ENCODE measurements around the gene ZCCHC7. TPM values are rescaled to one million over a fixed set of nuclear protein-coding genes. Genes with fewer than 3 reads are reported as not detected.
A peak's percentile ranks its signal among the peaks of the same experiment; 100 is the strongest.
"Not testable (repeated sequence)": the region's sequence is repeated elsewhere in the genome, so short reads cannot be mapped to it uniquely, and the experiment has no call there.

Gene ZCCHC7
- total RNA-seq, 2 experiments from 2014 or later = 22.3 to 24.5 TPM

DNA sequence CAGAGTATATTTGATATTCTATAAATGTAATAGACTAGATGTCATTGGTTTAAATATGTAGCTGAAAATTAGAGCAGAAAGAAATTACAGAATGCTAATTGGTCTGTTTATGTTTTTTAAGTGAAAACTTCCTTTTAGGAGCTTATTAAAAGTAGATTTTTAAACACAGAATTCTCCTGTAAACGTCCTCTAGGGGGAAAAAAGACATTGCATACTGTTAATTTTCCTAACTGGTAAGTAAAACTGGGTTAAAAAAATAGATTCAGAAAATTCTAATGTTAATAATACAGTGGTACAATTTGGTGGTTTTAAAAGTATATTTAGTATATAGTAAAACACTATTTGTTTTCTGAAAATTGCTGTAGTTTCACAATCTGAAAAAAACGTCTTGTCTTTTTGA lies 59.8 kb downstream of the ZCCHC7 start:
- ATAC-seq = no peak

DNA sequence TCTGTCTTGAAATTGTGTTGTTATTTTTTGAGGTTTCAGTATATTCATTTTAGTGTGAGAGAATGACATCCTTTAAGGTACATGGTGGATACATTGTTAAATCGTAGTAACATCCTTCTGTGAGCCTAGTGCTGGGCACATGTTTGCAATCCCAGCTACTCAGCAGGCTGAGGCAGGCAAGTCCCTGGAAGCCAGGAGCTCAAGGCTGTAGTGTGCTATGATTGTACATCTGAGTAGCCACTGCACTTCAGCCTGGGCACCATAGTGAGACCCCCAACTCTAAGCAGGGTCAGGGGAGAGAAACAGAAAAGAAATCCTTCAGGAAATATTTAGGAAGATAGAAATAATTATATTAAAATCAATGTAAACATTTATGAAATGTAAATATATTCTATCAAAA lies 62.3 kb downstream of the ZCCHC7 start:
- Mint-ChIP-seq H3K27me3 (ENCODE audit: low read depth) (no peaks in the 10 kb centered on the region), H3K36me3 (ENCODE audit: low read depth) (peaks cover 50% of the 10 kb centered on the region), H3K4me1 (ENCODE audit: low read depth) (peaks cover 20% of the 10 kb centered on the region), H3K4me3 (no peak overlapping the region), H3K27ac (no peak overlapping the region), H3K9me3 (ENCODE audit: insufficient read depth) (peaks cover 18% of the 10 kb centered on the region)
- ChIA-PET CTCF (no interaction called here), POLR2A (interaction anchor here (0.7 kb wide), 1 partner anchor 56 kb away, joined by 3 read pairs; no protein-coding TSS in a partner anchor)
- ATAC-seq = no peak
- no peak for DNase-seq

More for the DNA sequence above, 59.8 kb downstream of the ZCCHC7 start:
- H3K4me3 Mint-ChIP-seq = no peak overlapping the region
- H3K9me3 Mint-ChIP-seq (ENCODE audit: insufficient read depth) = peaks cover 12% of the 10 kb centered on the region
- DNase-seq = no peak
- H3K4me1 Mint-ChIP-seq (ENCODE audit: low read depth) = peaks cover 12% of the 10 kb centered on the region
- CTCF ChIA-PET = no interaction called here
- H3K27me3 Mint-ChIP-seq (ENCODE audit: low read depth) = no peaks in the 10 kb centered on the region
- H3K27ac Mint-ChIP-seq = no peak overlapping the region
- POLR2A ChIA-PET = no interaction called here
- H3K36me3 Mint-ChIP-seq (ENCODE audit: low read depth) = peaks cover 44% of the 10 kb centered on the region

DNA sequence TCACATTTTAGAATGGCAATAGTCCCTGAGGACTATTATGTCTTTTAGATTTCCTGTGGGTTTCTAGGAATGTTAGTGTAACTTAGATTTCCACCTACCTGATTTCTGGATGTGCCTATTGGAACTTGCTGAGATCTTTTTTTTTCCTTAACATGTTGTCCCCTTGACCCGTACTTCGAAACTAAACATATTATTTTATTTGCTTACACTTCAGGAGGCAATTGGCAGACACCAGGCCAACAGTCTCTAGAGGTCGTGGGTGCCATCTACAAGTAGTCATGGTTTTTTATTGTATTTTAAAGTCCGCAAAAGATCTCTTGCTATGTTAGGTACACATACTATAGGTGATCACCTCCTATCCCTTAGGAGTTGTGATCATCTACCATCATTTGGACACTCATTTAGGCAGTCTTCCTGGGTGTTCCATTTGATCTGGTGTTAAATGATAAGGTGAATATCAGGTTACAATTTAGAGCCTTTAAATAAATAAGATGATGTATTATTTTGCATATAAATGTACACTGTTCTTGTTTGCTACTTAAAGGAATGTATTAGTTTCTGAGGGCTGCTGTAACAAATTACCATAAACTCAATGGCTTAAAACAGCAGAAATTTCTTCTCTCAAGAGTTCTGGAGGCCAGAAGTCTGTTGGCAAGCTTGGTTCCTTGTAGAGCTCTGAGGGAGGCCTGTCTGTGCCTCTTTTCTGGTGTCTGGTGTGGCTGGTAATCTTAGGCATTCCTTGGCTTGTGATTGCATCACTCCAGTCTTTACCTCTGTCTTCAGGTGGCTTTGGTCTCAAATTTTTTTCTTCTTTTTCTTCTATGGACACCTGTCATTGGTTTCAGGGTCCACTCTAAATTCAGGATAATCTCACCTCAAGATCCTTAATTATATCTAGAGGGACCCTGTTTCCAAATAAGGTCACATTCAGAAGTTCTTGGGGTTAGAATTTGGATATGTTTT lies 64.8 kb downstream of the ZCCHC7 start:
- Mint-ChIP-seq H3K27ac (no peak overlapping the region), H3K4me3 (no peak overlapping the region), H3K9me3 (ENCODE audit: insufficient read depth) (peaks cover 21% of the 10 kb centered on the region), H3K27me3 (ENCODE audit: low read depth) (no peaks in the 10 kb centered on the region), H3K4me1 (ENCODE audit: low read depth) (peaks cover 31% of the 10 kb centered on the region), H3K36me3 (ENCODE audit: low read depth) (peaks cover 59% of the 10 kb centered on the region)
- ChIA-PET CTCF (interaction anchor here (1.0 kb wide), 1 partner anchor 14 kb away, joined by 3 read pairs; no protein-coding TSS in a partner anchor), POLR2A (no interaction called here)
- DNase-seq (no peak), ATAC-seq (no peak)

DNA sequence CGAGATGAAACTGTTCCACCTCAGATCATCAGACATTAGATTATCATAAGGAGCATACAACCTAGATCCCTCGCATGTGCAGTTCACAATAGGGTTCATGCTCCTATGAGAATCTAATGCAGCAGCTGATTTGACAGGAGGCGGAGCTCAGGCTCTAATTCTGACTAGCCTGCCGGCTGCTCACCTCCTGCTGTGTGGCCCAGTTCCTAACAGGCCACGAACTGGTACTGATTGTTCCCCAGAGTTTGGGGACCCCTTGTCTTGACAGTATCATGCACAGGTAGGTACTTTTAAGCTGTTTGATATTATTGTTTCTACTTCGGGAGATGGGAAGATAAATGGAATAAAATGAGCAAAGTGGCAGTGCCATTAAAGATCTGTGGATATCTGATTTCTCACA lies 66.9 kb downstream of the ZCCHC7 start:
- peaks cover 61% of the 10 kb centered on the region for H3K36me3 Mint-ChIP-seq (ENCODE audit: low read depth)
- peak overlapping the region; percentile 74 for H3K4me3 Mint-ChIP-seq
- H3K27me3 Mint-ChIP-seq (ENCODE audit: low read depth) = no peaks in the 10 kb centered on the region
- H3K9me3 Mint-ChIP-seq (ENCODE audit: insufficient read depth) = peaks cover 16% of the 10 kb centered on the region
- DNase-seq (no peak), ATAC-seq (peak; percentile 53)
- ChIA-PET CTCF (interaction anchor here (0.7 to 1.0 kb wide), 2 partner anchors 10 to 55 kb away, joined by 3 to 4 read pairs; no protein-coding TSS in a partner anchor), POLR2A (interaction anchor here (0.6 to 1.4 kb wide), 2 partner anchors 11 to 110 kb away, joined by 3 to 4 read pairs; no protein-coding TSS in a partner anchor)
- peaks cover 31% of the 10 kb centered on the region for H3K4me1 Mint-ChIP-seq (ENCODE audit: low read depth)
- H3K27ac Mint-ChIP-seq = peak overlapping the region; percentile 86

DNA sequence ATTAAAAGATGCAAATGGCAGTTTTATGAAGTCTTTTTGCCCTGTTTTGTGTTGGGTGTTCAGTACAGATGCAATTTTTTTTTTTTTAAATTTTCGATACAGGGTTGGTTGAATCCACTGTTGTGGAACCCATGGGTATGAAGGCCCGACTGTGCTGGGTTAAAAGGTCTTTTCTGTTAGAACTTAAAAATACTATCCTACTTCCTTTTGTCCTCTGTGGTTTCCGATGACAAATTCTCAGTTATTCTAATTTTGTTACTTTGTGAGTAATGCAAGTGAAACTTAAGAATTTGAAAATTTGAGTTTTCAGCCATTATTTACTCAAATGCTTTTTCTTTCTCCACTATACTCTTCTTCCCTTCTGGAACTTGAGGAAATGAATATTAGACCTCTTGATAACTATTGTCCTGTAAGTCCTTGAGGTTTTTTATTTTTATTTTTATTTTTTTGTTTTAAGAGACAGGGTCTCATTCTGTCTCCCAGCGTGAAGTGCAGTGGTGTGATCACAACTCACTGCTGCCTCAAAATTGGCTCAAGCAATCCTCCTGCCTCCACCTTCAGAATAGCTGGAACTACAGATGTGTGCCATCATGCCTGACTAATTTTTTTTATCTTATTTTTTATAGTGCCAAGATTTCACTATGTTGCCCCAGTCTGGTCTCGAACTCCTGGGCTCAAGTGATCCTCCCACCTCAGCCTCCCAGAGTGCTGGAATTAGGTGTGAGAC lies 67.5 kb downstream of the ZCCHC7 start:
- H3K27me3 Mint-ChIP-seq (ENCODE audit: low read depth) = no peaks in the 10 kb centered on the region
- DNase-seq (no peak), ATAC-seq (peak; percentile 67)
- H3K4me1 Mint-ChIP-seq (ENCODE audit: low read depth) = peaks cover 31% of the 10 kb centered on the region
- ChIA-PET POLR2A (interaction anchor here (0.6 to 1.4 kb wide), 2 partner anchors 11 to 111 kb away, joined by 3 to 4 read pairs; no protein-coding TSS in a partner anchor), CTCF (interaction anchor here (0.7 kb wide), 1 partner anchor 56 kb away, joined by 3 read pairs; no protein-coding TSS in a partner anchor)
- peaks cover 16% of the 10 kb centered on the region for H3K9me3 Mint-ChIP-seq (ENCODE audit: insufficient read depth)
- H3K4me3 Mint-ChIP-seq = peak overlapping the region; percentile 74
- H3K36me3 Mint-ChIP-seq (ENCODE audit: low read depth) = peaks cover 62% of the 10 kb centered on the region
- H3K27ac Mint-ChIP-seq = peak overlapping the region; percentile 86

DNA sequence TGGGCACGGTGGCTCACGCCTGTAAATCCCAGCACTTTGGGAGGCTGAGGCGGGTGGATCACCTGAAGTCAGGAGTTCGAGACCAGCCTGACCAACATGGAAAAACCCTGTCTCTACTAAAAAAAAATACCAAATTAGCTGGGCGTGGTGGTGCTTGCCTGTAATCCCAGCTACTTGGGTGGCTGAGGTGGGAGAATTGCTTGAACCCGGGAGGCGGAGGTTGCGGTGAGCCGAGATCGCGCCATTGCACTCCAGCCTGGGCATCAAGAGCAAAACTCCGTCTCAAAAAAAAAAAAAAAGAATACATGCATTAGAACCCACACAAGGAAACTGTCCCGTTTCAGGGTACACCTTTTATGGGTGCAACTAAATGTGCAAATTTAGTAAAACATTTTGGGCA lies 70.4 kb downstream of the ZCCHC7 start:
- H3K27ac Mint-ChIP-seq; H3K27me3 Mint-ChIP-seq (ENCODE audit: low read depth); ATAC-seq; H3K9me3 Mint-ChIP-seq (ENCODE audit: insufficient read depth); POLR2A ChIA-PET; DNase-seq; H3K4me3 Mint-ChIP-seq: not testable (repeated sequence)
- CTCF ChIA-PET = interaction anchor here (1.3 kb wide), 1 partner anchor 9 kb away, joined by 3 read pairs; no protein-coding TSS in a partner anchor
- Mint-ChIP-seq H3K36me3 (ENCODE audit: low read depth) (peaks cover 48% of the 10 kb centered on the region), H3K4me1 (ENCODE audit: low read depth) (peaks cover 31% of the 10 kb centered on the region)

DNA sequence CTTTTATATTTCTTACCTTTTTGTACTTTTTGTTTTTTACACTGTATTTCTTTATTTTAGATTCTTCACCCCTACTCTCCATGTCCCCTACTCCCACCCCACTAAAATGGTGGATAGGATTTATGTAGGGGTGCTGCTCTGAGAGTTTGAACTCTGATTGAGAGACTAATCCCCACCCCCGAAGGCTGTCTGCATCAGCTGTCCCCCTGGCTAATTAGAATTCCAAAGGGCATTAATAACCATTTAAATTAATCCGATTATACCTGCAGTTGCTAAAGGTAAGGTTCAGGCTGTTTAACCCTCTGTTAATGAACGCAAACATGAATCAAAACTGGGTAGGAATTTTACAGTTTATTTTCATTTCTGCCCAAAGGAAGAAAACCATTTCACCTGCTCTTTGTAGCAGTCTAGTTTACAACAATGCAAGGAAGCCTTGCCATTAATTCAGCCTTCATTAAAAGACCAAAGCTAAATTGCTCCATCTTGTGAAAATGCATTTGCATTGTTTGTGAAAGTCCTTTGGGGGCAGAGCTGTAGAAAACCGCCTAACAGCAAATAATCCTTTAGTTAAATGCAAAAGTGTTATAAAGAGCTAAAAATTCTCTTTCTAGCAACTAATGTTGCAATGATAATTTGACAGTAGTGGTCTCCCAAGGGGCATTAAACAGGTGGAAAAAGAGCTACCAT lies 71.2 kb downstream of the ZCCHC7 start:
- Mint-ChIP-seq H3K27ac (no peak overlapping the region), H3K4me3 (no peak overlapping the region), H3K36me3 (ENCODE audit: low read depth) (peaks cover 48% of the 10 kb centered on the region), H3K4me1 (ENCODE audit: low read depth) (peaks cover 30% of the 10 kb centered on the region), H3K9me3 (ENCODE audit: insufficient read depth) (peaks cover 3% of the 10 kb centered on the region), H3K27me3 (ENCODE audit: low read depth) (no peaks in the 10 kb centered on the region)
- DNase-seq (no peak), ATAC-seq (no peak)
- CTCF ChIA-PET = interaction anchor here (0.7 to 1.3 kb wide), 2 partner anchors 8 to 10 kb away, joined by 3 read pairs; no protein-coding TSS in a partner anchor
- POLR2A ChIA-PET = no interaction called here

DNA sequence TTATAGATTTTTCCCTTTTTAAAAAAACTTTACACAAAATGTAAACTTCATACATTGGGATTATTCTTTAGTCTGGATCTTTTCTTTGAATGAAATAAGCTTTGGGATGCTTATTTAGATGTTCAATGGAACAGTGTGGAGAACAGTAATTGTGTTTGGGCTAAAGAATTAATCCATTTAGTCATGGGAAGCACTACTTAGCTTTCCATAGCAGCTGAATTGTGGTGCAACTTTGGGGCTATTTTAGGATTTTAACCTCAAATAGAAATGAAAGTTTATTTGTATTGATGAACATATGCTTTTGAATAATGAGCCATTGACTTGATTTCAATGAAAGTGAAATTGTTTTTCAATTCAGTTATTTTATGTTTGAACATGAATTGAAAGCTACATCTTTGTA lies 72.4 kb downstream of the ZCCHC7 start:
- ChIA-PET POLR2A (no interaction called here), CTCF (interaction anchor here (0.8 kb wide), 1 partner anchor 108 kb away, joined by 3 read pairs; no protein-coding TSS in a partner anchor)
- Mint-ChIP-seq H3K36me3 (ENCODE audit: low read depth) (peaks cover 37% of the 10 kb centered on the region), H3K4me3 (no peak overlapping the region), H3K27ac (no peak overlapping the region), H3K27me3 (ENCODE audit: low read depth) (no peaks in the 10 kb centered on the region), H3K9me3 (ENCODE audit: insufficient read depth) (peaks cover 3% of the 10 kb centered on the region), H3K4me1 (ENCODE audit: low read depth) (peaks cover 27% of the 10 kb centered on the region)
- ATAC-seq = no peak
- DNase-seq = no peak

DNA sequence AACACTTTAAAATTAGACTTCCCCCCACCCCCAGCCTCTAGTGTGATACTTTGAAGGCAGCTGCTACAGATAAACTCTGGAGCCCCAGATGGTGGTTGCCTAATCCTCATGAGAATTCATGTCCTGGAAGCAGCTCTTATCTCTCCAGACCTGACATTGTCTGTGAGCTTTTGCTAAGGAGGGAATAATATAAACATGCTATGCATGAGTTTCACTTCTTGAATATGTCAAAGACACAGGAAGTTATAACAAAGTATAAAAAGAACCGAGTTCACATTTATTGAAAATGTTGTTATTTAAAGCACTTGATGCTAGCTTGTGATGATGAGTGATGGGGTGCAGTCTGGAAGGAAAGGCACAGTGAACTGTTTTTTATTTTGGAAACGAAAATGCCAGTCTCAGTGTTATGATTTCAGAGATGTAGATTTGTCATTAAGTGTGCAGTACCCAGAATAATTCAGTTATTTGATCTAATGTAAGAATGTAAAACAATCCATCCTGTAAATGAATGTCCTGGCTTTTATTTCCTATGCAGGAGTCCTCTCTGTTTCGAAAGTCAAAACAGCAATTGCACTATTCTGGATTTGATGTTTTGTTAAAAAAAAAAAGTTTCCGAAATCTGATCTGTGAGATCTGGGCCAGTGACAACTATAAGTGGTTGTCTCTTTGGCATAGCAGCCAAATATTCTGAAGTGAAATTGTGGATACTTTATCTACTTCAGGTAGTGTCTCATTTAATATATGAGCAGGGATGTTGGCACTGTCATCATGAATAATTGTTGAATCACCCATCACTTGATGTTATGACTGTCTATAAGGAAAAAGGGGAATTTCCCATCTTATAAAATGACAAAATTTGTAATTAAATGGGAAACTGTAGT lies 77.0 kb downstream of the ZCCHC7 start:
- peak overlapping the region; percentile 51 for H3K27ac Mint-ChIP-seq
- H3K36me3 Mint-ChIP-seq (ENCODE audit: low read depth) = peaks cover 31% of the 10 kb centered on the region
- POLR2A ChIA-PET = interaction anchor here (0.6 kb wide), 2 partner anchors 77 to 143 kb away, joined by 3 to 4 read pairs; partner anchors contain the start of gene ZCCHC7
- ATAC-seq (no peak), DNase-seq (no peak)
- no peaks in the 10 kb centered on the region for H3K9me3 Mint-ChIP-seq (ENCODE audit: insufficient read depth)
- peaks cover 44% of the 10 kb centered on the region for H3K4me1 Mint-ChIP-seq (ENCODE audit: low read depth)
- CTCF ChIA-PET = interaction anchor here (0.7 to 1.4 kb wide), 4 partner anchors 10 to 105 kb away, joined by 3 to 4 read pairs (median 3); no protein-coding TSS in a partner anchor
- no peaks in the 10 kb centered on the region for H3K27me3 Mint-ChIP-seq (ENCODE audit: low read depth)
- no peak overlapping the region for H3K4me3 Mint-ChIP-seq

DNA sequence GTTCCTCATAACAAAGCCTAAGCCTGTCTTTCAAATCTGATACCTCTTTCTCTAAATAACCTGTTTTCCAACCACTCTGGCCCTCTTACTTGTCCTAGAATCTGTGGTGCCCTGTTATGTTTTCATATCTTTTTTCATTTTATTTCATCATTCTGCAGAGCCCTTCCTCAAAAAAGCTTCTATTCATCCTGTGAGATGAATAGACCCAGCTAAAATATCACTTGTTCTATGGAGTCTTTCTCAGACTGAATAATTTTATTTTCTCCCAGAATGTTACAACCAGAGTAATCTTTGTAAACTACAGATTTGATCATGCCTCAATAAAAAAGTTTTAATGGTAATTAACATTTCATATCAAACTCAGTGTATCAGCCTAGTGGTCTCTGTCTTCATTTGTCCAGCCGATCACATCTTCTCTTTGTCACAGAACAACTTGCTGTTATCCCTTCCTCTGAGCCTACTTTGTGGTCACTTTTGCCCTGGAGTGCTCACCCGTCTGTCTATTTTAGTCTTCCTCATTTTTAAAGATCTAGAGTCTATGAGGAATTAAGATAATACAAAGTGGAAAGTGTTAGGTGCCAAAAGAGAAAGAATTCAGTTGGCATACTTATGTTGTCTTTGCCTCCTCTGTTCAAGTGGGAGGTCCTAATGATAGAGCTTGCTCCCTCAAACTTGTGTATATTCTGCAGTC lies 77.8 kb downstream of the ZCCHC7 start:
- Mint-ChIP-seq H3K27ac (peak overlapping the region; percentile 33), H3K4me1 (ENCODE audit: low read depth) (peaks cover 44% of the 10 kb centered on the region), H3K36me3 (ENCODE audit: low read depth) (peaks cover 32% of the 10 kb centered on the region), H3K9me3 (ENCODE audit: insufficient read depth) (no peaks in the 10 kb centered on the region), H3K27me3 (ENCODE audit: low read depth) (no peaks in the 10 kb centered on the region), H3K4me3 (no peak overlapping the region)
- ATAC-seq (no peak), DNase-seq (no peak)
- ChIA-PET CTCF (interaction anchor here (1.1 kb wide), 1 partner anchor 13 kb away, joined by 3 read pairs; no protein-coding TSS in a partner anchor), POLR2A (no interaction called here)
